A673 (cell line): ENCODE results near the gene MED13.

Source experiments
- CTCF ChIP-seq: fragments of 300-800, 200-600 bp; sonication (generic); conservative IDR thresholded peaks from 2 replicates; pipeline ENCODE4 v1.5.1; 2017; ENCODE audit warnings: low read depth, mild to moderate bottlenecking, antibody characterized with exemption, low read length, moderate library complexity, mixed read lengths
- EZH2 ChIP-seq: fragments of 200-600 bp; sonication (generic); IDR thresholded peaks from 2 replicates; pipeline ENCODE4 v1.6.1; 2017; ENCODE audit warnings: borderline replicate concordance, low read depth, mild to moderate bottlenecking, mixed read lengths, antibody characterized with exemption, low read length; ENCODE audit not compliant: poor library complexity, severe bottlenecking

- TF ChIP-seq CTCF (no peak), EZH2 (no peak)
These were observed 122.0 kb downstream of the MED13 start for GRCh38 chr17:61943117-61943516.
